ENCODE data around the gene FMNL2.

FMNL2 gene

GRCh38 chr2:152342259-152343046, 7.5 kb downstream of the FMNL2 start:
- no peak for DNase-seq

GRCh38 chr2:152343426-152343825, 8.5 kb downstream of the FMNL2 start:
- DNase-seq: no peak

- DNase-seq: no peak
These were observed 9.7 kb downstream of the FMNL2 start for GRCh38 chr2:152344579-152345195.

- no peak for DNase-seq
These were observed 12.1 kb downstream of the FMNL2 start for GRCh38 chr2:152347076-152347475.

GRCh38 chr2:152348388-152348787, 13.4 kb downstream of the FMNL2 start:
- DNase-seq: no peak

GRCh38 chr2:152349416-152349815, 14.4 kb downstream of the FMNL2 start:
- no peak for DNase-seq

- no peak for DNase-seq
These were observed 15.2 kb downstream of the FMNL2 start for GRCh38 chr2:152350155-152350679.

GRCh38 chr2:152352616-152353015, 17.6 kb downstream of the FMNL2 start:
- DNase-seq: no peak

GRCh38 chr2:152353364-152353763, 18.4 kb downstream of the FMNL2 start:
- no peak for DNase-seq

- no peak for DNase-seq
These were observed 19.2 kb downstream of the FMNL2 start for GRCh38 chr2:152354069-152354755.

- no peak for DNase-seq
These were observed 19.9 kb downstream of the FMNL2 start for GRCh38 chr2:152354909-152355308.

GRCh38 chr2:152355409-152355831, 20.4 kb downstream of the FMNL2 start:
- DNase-seq: no peak

- DNase-seq: no peak
These were observed 24.8 kb downstream of the FMNL2 start for GRCh38 chr2:152359573-152360363.

- no peak for DNase-seq
These were observed 29.0 kb downstream of the FMNL2 start for GRCh38 chr2:152363936-152364335.

GRCh38 chr2:152367547-152368390, 32.8 kb downstream of the FMNL2 start:
- DNase-seq: no peak

- no peak for DNase-seq
These were observed 34.3 kb downstream of the FMNL2 start for GRCh38 chr2:152369176-152369860.

GRCh38 chr2:152370783-152371182, 35.8 kb downstream of the FMNL2 start:
- no peak for DNase-seq

GRCh38 chr2:152372438-152372984, 37.5 kb downstream of the FMNL2 start:
- no peak for DNase-seq

- DNase-seq: no peak
These were observed 40.2 kb downstream of the FMNL2 start for GRCh38 chr2:152375174-152375573.

- DNase-seq: no peak
These were observed 41.4 kb downstream of the FMNL2 start for GRCh38 chr2:152376385-152376784.

GRCh38 chr2:152376968-152377367, 42.0 kb downstream of the FMNL2 start:
- no peak for DNase-seq
